Ureter (tissue), 1 donor: ENCODE measurements around the gene PCSK9. TPM values are rescaled to one million over a fixed set of nuclear protein-coding genes. Genes with fewer than 3 reads are reported as not detected.
A peak's percentile ranks its signal among the peaks of the same experiment; 100 is the strongest.

ENCODE experiments used
- DNase-seq: peaks from one replicate; pipeline ENCODE4 v3.0.0-alpha.2; 2020; ENCODE audit warnings: low spot score
- total RNA-seq: library from RNA; stranded (reverse); gene quantifications from one replicate; pipeline ENCODE4 v1.2.4, GENCODE V29; 2023
- donor health status: DM: yes; HTN: yes; CAD: no.

Gene PCSK9
- total RNA-seq, 1 donor from 2014 or later, result 0.16 TPM

DNA sequence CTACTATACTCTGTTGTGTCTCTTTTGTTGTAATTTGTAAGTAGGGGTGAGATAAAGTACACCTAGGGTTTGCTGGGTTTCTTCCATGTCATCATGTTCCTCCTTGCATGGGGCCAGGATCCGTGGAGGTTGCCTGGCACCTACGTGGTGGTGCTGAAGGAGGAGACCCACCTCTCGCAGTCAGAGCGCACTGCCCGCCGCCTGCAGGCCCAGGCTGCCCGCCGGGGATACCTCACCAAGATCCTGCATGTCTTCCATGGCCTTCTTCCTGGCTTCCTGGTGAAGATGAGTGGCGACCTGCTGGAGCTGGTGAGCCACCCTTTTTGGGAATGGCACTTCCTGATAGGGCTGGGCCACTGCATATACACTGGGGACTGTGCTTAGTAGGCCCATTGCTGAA lies 4.4 kb downstream of the PCSK9 start:
- no peak for DNase-seq

DNA sequence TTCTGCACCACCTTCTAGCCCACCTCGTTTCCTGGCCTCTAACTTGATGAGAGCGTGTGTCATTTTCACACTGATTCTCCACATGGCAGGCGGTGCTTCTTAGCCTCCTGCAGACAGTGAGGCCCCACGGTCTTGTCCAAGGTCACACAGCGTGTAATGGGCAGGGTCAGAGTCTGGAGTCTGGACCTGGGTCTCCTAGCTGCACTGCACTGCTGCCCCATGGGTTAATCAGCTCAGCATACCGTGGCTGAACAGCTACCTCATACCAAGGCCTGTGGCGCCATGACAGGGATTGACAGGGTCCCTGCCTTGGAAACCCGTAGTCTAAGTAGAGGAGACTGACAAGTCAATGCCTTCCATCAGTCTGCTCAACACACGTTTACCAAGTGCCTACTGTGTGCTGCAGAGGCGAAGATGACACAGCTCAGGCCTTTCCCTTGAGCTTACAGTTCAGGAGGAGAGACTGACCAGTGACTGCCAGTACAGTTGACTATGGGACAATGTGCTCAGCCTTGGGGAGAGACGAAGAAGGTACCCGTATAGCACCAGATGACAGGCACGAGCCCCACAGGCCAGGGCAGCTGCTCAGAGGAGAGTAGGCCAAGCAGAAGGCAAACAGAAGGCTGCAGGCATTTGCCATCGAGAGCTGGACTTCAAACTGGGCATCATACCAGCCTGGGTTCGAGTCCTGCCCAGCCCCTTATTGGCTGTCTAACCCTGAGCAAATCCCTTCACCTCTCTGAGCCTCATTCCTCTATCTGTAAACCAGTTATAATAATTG lies 5.5 kb downstream of the PCSK9 start:
- DNase-seq, result no peak

DNA sequence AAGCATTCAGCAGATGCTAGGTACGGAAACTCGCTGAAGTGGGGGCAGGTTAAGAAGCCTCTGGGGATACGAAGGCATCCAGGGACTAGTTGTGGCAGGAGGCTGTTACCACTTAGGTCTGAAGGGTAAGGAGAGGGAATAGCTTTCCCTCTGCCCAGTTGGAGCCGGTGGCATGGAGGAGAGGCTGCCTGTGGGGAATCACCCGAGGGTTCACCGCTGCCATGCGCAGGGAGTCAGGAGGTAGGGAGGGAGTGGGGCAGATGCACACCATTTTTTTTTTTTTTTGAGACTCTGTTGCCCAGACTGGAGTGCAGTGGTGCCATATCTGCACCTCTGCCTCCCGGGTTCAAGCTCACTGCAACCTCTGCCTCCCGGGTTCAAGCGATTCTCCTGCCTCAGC lies 6.1 kb downstream of the PCSK9 start:
- DNase-seq, result no peak

DNA sequence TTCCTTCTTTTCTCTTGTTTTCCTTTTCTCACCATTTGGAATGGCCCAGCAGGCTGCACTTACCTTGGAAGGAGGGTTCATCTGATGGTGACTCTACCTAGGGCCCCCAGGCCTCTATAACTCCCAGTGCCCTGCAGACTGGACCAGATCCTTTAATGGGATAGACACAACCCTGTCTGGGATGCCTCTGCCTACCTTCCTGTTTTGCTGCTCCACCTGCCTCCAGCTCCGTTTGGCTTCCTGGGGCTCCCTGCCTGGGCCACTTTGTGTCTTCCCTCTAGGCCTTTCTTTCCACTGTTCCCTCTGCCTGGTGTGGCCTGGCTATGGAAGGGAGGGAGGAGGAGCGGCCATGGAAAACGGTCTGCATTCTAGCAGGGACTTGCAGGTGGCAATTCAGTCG lies 7.5 kb downstream of the PCSK9 start:
- no peak for DNase-seq

DNA sequence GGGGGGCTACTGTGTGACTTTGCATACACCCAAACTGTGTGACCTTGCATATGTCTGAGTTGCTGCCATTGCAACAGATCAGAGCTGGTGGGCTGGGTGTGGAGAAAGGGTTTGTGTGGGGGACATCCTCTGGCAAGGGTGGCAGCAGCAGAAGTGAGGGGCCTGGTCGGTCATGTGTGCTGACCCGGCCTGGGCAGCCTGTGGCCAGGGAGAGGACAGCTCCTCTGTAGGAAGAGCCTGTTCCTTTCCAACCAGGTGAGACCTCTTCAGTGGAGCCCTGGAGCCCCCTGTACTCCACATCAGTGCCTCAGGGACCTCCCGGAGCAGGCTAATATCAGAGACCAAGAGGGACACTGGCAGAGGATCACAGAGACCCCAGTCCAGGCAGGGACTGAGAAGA lies 8.3 kb downstream of the PCSK9 start:
- DNase-seq, result no peak

DNA sequence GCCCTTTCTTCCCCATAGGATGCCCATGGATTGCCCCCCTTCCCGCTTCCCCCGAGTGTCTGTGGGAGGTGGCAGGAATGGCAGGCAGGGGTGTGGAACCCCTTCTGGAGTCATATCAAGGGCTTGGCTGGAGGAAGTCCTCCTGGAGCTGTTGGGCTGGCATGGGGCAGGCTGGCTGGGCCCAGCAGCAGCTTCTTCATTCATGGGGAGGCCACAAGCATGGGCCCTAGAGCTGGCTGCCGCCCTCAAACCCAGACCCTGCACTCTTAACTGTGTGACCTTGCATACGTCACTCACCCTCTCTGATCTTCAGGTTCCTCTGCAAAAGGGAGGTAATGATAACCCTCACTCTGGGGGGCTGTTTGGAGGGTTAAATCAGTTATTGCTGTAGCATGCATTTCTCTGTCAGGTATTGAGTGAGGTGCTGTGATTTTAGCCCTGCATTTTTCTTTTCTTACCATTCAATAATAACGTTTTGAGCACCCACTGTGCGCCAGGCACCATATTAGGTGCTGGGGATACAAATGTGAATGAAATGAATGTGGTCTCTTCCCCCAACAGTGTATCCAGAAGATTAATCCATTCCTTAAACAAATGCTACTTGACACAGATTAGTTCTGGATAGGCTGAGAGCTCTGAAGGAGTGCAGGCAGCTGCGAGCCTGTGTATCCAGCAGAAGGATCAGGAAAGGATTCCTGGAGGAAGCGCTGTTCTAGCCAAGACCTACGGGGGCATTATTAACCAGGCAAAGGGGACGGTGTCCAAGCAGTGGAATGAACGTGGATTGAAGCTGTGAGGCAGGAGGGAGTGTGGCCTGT lies 9.3 kb downstream of the PCSK9 start:
- no peak for DNase-seq

DNA sequence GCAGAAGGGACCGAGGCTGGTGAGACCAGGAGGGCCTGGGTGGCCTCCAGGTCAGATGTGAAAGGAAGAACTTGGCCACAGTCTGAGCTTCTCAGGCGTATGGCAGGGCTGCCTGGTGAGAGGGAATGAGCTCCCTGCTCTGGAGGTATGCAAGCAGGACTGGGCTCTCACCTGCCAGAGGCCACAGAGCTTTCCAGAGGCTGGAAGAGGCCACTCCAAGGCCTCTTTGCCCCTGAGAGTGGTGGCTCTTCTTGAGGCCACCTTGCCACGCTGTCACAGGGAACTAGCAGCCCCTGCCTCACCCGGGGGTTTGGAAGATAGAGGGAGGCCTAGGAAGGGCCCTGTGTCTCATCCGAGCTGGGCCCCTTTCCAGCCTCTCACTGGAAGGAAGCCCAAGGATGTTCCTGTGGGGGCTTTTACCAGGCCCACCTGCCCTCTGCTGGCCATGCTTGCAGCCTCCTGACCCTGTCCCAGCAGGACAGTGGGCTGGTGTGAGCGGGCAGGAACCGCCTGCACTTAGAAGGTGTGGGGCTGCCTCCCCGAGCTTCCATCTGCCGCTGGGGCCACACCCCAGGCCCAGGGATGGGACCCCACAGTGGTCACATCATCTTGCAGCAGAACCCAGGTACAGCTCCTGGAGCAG lies 10.0 kb downstream of the PCSK9 start:
- DNase-seq, result no peak

DNA sequence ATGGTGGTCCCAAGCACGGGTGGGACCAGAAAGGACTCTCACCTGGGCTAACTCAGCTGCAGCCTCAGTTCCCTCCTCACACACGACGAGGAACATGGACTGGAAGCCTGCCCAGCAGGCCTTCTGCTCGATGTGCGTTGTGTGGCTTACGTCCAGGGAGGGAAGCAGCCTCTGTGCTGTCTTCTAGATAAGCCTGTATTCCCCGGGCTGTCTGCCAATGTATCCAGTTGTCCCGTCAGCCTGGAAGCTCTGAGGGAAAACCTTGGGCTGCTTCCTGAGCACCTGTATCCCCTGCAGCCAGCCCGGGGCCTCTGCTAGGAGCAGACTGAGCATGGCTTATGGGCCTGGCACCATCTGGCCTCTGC lies 10.5 kb downstream of the PCSK9 start:
- DNase-seq, result no peak

DNA sequence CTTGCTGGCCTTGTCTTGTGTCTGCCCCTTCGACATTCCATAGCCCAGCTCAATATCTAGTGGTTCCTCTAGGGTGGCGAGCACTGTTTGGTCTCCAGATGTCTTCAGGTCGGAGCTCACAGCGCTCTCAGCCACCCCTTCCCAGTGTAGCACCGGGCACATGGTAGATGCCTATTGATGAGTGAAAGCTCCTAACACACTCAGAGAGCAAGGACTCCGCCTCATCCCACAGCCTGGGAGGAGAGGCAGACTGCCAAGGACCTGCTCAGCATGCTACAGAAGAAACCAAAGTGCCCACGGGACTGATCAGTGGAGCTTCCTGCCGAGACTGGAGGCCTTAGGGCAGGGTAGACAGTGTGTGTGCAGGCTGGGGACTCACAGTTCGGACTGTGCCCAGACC lies 10.9 kb downstream of the PCSK9 start:
- no peak for DNase-seq

DNA sequence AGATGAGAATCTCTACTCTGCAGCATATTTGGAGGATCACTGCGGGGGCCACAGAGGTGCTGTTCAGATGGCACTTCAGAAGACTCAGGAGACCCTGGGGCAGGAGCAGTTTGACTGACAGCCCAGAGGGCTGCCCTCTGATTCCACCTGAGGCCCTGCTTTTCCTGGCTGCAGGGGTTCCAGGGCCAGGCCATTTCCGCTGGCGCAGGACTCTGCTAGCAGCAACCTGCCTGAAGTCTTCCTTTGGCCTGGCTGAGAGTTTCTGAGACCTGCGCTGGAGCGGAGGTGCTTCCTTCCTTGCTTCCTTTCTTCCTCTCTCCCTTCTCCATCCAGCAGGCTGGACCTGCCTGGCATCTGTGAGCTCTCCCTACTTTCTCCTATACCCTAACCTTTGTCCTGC lies 11.8 kb downstream of the PCSK9 start:
- no peak for DNase-seq

DNA sequence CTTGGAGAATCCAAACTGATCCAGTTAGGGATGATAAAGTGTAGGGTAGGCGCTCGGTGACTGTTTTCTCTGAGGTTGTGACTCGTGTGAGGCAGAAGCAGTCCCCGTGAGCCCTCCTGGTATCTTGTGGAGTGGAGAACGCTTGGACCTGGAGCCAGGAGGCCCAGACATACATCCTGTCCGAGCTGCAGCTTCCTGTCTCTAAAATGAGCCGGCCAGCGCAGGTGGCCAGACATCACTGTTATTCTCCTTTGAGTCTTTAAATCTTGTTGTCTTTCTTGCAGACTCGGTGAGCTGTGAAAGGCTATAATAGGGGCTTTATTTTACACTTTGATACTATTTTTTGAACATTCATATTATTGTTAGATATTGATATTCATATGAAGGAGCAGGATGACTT lies 12.3 kb downstream of the PCSK9 start:
- DNase-seq, result no peak

DNA sequence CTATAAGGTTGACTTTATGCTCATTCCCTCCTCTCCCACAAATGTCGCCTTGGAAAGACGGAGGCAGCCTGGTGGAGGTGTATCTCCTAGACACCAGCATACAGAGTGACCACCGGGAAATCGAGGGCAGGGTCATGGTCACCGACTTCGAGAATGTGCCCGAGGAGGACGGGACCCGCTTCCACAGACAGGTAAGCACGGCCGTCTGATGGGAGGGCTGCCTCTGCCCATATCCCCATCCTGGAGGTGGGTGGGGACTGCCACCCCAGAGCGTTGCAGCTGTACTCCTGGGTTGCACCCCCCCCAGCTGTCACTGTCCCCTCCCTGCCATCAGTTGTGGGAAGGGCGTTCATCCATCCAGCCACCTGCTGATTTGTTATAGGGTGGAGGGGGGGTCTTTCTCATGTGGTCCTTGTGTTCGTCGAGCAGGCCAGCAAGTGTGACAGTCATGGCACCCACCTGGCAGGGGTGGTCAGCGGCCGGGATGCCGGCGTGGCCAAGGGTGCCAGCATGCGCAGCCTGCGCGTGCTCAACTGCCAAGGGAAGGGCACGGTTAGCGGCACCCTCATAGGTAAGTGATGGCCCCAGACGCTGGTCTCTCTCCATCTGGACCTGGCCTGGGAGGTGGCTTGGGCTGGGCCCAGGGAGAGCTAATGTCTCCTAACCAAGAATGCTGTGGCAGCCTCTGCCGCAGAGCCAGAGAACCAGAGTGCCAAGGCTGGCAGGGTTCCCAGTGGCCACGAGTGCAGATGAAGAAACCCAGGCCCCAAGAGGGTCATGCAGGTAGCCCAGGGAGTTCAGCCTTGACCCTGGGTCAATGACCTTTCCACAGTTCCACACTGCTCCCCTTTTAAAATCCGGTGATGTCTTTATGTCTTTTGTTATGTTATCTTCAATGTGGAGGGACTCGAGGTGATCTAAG lies 13.1 kb downstream of the PCSK9 start:
- DNase-seq, result peak; percentile 41

DNA sequence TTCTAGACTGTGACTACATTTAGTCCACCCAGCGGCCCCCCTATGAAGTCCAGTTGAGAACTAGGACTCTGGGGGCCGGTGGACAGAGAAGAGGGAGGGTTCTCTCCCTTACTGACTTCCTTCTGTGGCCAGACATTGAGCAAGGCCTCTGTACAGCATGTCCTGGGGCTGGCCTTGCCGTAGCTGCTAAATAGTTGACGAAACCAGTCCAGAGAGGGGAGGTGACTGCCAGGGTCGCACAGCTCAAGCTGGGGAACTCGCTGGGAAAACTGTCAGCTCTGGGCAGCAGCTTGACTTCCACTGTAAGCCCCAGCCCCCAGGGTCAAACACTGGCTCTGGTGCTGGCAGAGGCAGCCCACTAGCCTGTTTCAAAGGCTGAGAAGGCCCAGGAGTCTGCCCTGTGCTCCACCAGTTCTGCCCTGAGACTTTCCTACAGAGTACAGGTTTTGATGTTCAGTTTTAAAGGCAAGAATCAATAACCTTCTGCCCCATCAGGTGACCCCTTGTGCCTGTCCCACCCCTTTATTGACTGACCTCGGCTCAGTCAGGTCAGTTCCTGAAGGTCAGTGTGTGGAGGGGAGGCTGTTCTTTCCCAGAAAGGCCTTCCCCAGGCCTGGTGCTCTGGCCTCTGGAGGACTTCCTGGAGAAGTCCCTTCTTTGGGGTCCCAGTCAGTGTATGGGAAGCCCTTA lies 14.1 kb downstream of the PCSK9 start:
- no peak for DNase-seq

DNA sequence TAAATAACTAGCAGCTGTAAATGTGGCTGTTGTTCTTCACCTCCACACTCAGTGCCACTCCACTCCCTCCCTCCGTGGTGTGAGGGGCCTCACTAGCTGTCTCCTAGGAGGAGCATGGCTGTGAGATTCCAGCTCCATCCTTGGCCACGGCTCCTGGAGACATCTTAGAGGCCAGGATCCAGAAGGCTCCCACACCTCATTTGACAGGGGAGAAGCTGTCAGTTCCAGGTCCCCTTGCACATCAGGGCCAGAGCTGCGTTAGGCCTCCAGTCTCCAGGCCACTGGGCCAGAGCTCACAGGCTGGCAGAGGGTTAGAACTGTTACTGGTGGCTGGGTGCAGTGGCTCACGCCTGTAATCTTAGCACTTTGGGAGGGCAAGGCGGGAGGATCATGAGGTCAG lies 15.0 kb downstream of the PCSK9 start:
- peak; percentile 29 for DNase-seq

DNA sequence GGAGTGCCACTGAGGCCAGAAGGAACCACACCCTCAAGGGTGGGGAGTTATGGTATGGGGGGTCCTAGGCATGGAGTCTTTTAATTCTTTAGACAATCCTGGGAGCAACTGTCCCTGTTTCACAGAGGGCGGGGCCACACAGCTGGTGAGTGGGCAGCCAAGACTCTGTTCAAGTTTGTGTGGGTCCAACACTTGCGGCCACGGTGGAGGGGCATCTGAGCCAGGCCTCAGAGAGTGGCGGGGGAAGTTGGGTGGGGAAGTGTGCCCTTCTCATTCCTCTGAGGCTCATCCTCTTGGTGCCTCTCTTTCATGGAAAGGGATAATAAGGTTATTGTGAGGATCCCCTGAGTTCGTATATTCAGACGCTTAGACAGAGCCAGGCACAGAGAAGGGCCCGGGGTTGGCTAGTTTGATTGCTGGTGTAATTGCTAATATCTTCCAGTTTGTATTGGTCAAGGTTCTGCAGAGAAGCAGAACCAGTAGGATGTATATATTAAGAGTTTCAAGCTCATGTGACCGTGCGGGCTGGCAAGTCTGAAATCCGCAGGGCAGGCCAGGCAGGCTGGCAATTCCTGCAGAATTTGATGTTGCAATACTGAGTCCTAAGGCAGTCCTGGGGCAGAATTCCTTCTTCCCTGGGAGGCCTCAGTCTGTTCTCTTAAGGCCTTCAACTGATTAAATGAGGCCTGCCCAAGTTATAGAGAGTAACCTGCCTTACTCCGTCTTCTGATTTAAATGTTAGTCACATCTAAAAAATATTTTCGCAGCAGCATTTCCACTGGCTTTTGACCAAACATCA lies 15.9 kb downstream of the PCSK9 start:
- DNase-seq, result no peak

DNA sequence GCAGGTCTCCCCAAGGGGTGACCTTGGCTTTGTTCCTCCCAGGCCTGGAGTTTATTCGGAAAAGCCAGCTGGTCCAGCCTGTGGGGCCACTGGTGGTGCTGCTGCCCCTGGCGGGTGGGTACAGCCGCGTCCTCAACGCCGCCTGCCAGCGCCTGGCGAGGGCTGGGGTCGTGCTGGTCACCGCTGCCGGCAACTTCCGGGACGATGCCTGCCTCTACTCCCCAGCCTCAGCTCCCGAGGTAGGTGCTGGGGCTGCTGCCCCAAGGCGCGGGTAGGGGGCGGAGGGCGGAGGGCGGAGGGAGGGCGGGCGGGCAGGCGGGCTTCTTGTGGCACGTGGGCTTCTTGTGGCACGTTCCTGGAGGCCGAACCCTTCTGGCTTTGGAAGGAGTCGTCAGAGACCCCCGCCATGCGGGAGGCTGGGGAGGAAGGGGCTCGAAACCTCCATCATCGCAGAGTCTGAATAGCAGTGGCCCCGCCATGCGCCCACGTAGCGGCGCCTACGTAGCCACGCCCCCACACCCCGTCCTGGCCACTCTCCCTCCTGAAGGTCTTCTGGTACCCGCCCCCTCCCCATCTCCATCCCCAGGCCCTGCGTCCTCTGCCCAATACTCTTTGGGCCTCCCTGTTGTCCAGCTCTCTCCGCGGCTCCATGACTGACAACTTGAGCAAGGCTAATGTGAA lies 16.7 kb downstream of the PCSK9 start:
- DNase-seq, result no peak

DNA sequence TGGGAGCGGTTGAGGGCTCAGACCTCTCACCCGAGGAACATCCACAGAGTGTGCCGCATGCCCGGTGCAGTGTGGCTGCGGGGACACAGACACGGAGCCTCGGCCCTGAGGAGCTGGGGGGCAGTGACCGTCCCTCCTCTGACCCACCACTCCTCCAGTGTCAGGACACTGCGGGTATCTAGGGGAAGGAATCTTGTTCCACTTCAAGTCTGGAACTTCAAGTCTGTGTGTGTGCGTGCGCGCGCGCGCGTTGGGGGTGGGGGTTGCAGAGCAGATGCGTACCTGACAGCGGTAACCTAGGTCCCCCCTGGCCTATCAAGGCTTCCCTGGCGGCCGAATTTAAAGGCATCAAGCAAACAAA lies 17.3 kb downstream of the PCSK9 start:
- DNase-seq, result no peak

DNA sequence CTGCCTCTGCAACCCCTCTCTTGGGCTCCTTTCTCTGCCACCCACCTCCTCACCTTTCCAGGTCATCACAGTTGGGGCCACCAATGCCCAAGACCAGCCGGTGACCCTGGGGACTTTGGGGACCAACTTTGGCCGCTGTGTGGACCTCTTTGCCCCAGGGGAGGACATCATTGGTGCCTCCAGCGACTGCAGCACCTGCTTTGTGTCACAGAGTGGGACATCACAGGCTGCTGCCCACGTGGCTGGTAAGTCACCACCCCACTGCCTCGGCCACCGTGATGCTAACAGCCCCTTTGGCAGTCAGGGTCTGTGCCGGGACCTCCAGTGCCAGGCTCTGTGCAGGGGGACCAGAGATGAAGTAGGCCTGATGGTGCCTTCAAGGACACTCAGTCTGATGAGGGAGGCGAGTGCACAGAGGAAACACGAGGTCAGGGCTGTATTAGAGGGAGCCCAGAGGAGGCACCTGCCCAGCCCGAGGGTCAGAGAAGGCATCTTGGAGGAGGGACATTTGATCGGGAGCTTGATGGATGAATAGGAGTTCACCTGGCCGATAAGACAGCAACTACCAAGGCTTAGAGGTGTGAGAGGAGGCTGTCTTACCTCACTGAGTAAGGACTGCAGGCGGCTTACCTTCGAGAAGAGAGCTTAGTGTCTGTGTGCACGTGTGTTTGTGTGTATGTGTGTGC lies 18.1 kb downstream of the PCSK9 start:
- DNase-seq, result no peak

DNA sequence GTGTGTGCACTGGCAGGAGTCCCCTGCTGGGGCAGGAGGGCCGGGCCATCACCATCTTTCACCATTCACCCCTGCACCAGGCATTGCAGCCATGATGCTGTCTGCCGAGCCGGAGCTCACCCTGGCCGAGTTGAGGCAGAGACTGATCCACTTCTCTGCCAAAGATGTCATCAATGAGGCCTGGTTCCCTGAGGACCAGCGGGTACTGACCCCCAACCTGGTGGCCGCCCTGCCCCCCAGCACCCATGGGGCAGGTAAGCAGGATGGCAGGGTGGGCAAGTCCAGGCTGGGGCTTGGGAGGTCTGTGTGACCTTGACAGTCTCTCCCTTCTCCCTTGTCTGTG lies 18.6 kb downstream of the PCSK9 start:
- DNase-seq, result no peak
